Hepatic stellate cell (primary cell): Measurements from ENCODE around the gene LARP4B.
A peak's percentile ranks its signal among the peaks of the same experiment; 100 is the strongest.

ENCODE experiments used
- DNase-seq: peaks from one replicate; pipeline ENCODE4 v3.0.0; 2011; ENCODE audit warnings: low spot score

The LARP4B gene

DNA sequence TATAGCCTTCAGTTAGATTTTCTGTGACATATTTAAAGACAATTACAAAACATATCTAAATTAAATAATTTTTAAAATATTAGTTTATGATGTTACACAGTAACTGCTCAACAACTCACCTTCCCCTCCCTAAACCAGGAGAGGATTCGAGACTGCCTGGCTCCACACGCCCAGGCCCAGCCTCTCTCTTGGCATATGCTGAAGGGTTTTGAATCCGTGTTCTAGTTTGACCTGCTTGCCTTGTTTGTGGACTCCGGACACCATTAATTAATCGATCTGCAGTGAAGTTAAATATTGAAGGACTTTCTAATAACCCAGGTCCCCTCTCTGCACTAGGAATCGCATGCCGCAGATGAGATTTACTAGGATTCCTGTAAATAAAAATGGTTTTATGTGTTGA lies 106.6 kb downstream of the LARP4B start:
- no peak for DNase-seq

DNA sequence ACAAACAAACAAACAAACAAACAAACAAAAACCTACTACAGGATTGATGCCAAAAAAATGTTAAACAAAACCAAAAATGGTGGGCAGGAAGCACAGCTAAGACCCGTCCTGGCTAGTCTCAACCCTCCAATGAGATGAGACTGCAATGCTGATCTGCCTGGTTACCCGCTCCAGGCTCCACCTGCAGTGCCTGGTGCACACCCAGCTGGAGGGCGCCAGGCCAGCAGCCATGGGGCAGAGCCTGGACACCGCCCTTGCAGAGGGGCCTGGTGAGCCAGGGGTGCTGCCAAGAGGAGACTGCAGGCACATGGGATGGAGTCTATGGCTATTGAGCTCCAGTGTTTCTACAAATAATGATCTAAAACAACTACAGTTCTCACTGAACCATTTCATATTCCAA lies 107.0 kb downstream of the LARP4B start:
- no peak for DNase-seq

DNA sequence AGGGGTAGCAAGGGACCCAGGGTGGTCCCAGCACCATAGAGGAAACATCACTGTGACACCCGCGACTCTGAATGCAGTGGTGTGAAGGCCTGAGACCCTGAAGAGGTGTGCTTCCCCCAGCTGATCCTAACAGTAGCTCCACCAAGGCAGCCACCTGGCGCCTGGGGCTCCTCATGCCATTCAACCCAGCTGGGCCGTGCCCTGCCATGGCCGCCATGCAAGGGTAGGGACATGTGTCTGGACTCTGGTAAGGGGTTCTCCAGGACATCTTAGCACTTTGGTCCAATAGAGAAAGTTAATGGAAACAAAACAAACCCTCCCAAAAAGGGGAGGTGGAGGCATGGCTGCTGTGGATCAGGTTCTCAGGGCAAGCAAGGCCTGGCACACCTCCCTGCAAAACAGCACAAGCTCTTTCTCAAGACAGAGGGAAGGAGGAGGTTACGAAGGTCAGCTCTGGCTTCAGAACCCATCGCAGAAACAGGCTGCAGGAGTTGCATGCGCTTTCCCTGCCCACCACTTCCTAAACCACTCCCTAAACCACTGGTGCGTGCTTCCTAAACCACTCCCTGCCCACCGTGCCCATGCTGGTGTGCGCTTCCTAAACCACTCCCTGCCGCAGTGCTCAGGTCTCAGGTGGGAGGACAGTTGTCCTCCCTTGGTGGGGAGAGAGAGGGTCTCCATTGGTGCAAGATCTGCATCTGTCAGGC lies 108.7 kb downstream of the LARP4B start:
- DNase-seq, result no peak

DNA sequence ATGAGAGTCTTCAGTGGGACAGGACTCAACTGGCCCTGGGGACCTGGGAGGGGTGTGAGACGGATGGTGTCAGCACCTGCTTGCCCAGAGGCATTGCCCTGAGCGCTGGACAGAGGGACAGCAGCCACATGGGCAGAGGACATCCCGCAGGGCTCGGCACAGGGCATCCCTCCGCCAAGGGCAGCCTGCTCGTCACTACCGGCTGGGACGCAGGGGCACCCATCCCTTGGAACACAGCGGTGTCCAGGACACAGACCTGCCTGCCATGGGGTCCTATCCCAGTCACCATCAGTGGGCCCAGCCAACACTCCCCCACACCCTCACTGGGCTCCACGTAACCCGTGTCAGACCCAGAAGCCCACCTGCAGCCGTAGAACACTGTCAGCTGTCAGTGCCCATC lies 109.3 kb downstream of the LARP4B start:
- DNase-seq, result no peak

DNA sequence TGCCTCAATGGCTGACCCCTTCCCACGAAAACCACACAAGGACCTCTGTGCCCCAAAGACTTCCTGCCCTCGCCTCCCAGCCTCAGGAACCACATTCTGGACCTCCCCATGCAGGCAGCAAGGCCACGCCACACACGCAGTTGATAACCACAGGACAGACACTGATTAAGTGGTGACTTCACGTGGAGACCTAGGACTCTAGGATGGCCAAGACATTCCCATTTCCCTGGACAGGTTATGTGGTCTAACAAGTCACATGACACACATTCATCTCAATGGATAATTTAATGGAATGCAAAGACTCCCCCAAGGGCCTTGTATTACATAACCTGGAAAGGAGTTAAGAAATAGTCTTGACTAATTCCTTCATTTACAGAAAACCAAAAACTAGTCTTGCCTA lies 110.2 kb downstream of the LARP4B start:
- no peak for DNase-seq

DNA sequence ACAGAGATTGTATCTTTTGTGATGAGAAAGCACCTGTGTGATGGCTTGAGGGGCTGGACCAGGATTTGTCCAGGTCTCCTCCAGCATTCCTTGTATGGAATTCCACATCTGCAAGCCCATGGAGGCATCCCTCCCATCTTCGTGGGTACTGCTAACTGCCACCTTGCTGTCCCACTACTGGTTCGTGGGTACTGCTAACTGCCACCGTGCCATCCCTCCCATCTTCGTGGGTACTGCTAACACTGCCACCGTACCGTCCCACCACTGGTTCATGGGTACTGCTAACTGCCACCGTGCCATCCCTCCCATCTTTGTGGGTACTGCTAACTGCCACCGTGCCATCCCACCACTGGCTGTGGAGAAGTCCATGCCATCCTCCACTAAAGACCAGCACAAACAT lies 111.7 kb downstream of the LARP4B start:
- DNase-seq, result no peak

DNA sequence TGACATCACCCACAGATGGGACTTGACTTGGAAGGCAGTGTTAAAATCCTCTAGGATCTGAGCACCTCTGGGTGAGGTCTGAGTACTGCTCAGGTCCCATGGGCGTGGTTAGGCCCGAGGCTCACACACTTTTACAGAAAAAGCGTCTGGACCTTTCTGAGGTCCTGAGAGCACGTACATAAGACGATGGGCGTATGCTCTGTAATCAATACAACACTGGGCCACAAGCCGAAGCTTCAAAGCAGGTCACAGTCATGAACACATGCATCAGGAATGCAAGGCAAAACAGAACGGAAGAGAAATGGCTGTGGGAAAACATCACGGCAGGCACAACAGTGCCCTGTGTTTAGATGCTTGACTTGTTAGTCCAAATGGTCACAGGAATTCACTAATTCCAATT lies 112.2 kb downstream of the LARP4B start:
- peak; percentile 40 for DNase-seq

DNA sequence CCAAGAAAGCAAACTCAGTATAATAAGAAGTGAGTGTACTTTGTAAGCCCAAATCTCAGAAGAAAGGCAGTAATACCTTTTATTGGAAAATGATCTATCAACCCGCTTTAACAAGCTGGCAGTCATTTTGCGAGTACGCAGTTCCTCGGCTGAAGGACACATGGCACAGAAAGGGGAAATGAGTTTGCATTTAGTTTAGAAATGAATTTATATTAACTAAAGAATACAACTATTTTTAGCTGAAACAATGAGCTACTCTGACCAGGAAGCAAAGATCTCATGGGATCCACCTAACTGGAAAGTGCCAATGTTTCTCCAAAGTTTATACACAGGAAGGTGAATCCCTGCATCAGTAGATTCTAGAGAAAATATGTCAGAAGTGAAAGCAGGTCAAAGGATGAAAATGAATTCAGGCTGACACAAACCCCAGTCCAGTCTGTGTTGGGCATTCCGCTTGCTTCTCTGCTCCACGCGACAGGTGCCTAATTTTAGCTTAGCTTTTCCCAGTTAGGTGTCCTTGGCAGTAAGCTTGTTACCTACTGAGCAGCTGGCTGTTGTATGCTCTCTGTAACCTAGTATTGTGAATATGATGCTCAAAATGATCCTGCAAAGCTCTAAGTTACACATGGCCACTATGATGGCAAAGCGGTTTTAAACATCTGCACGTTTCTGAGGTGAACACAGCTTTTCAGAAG lies 112.8 kb downstream of the LARP4B start:
- DNase-seq, result no peak

DNA sequence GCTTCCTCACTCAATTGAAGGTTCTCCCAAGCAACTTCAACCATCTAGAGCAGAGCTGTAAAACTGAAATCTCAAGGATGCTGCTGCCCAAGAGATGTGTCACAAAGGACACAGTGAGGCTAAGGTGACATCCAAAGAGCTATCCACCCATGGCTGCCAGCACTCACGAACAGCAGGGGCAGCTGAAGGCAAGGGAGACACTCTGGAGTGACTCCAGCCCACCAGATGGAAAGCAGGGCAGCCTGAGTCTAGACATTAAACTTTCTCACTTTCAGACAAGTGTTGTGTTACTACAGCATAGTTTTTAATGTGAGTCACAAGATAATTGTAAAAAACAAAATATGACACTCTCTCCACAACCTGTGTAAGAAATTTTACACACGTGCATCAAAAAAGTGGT lies 113.5 kb downstream of the LARP4B start:
- DNase-seq, result no peak

DNA sequence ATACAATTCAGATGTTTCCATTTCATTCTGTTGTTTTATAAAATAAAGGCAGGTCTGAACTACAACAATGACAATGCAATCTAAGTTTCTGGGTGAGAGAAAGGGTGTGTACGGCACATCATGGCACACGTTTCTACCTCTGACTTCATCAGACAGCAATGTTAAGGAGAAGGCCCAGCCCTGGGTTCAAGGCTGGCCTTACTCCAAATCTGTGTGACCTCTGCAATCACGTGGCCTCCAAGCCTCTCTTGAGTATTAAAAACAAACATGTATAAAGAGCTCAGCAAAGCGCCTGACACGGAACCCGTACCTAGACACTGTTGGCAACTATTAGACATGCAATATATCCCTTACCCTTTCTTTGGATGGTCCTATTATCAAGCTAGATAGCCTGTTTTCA lies 114.1 kb downstream of the LARP4B start:
- DNase-seq, result no peak

DNA sequence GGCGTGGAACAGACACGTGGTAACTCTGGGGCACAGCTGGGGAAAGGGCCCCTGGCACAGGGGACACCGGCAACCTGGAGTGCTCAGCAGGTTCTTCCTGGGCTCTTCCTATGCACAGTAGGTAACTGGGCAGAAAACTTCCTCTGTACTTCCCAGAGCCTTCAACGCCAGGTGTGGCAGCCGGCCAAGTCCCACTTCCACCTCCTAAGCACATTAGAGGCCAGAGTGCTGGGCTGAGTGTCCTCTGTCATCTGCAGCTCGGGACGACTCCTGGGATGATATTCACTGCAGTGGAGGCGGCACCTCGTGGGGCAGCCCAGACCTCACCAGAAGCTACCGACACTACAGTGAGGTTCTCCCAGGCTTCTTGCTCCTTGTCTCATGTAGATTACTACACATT lies 114.5 kb downstream of the LARP4B start:
- no peak for DNase-seq

DNA sequence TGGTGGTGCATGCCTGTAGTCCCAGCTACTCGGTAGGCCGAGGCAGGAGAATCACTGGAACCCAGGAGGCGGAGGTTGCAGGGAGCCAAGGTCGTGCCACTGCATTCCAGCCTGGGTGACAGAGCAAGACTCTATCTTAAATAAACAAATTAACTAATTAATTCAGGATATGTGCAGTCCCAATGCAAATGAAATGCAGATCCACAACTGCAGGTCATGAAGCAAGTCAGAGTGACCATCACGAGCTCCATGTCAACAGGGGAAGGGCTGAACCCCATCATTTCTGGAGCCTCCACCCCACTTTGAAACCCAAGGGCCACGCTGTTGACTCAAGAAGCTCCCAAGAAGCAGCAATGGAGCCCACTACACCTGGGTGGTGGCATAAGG lies 115.4 kb downstream of the LARP4B start:
- no peak for DNase-seq

DNA sequence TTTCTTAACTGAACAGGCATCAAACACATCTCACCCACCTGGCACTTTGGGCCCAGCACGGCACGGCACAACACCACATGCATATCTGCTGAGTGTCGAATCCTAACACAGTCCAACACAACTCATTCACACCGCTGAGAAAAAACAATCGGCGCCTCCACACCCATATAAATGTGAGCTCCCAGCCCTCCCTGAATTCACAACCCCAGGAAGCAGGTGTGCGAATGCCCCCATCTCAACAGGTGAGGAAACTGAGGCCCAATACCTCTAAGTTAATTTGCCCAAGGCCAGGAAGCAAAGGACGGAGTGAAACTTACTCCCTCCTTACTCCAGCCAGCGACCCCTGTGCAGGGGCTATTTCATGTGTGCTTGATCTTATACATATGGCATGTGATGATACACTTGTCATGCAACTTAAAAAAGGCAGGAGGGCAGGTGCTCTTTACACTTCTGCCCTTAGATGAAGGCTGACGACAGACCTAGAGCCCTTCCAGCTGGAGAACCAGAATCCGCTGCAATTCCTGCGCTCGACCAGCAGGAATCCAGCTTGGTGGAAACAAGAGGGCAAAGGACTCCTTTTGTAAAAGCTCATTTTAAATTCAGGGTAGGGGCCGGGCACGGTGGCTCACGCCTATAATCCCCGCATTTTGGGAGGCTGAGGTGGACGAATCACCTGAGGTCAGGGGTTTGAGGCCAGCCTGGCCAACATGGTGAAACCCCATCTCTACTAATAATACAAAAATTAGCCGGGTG lies 116.0 kb downstream of the LARP4B start:
- DNase-seq, result no peak

DNA sequence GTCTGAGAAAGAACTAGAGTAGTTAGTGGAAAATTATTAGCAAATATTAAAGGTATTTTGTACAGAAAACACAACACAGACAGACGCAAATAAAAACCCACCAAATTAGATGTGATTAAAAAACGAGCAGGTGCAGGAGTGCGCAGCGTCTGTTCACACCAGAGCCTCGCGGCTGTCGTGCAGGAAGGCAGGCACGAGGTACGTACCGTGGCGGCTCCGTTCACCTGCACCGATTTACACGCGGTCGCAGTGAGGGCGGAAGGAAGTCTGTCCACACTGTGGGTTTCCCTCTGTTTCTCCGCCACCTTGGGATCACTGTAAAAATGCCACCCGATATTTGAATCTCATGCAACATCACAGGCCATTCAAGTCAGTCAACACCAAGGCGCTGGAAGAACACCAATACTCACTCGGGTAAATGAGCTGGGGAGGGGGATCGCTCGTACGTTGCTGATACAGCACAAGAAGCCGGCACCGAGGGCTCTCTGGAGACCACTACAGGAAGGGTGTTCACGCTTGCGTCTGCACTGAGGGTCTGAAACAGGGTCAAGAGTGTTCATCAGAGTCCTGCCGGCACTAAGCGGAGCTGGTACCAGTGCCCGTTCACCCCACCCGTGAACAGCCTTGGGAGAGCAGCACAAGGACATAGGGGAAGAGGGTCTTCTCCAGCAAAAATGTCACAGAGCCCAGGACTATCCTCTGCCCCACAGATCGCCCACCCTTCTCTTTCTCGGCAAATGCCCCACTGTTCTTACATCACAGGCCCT lies 116.8 kb downstream of the LARP4B start:
- DNase-seq, result no peak

DNA sequence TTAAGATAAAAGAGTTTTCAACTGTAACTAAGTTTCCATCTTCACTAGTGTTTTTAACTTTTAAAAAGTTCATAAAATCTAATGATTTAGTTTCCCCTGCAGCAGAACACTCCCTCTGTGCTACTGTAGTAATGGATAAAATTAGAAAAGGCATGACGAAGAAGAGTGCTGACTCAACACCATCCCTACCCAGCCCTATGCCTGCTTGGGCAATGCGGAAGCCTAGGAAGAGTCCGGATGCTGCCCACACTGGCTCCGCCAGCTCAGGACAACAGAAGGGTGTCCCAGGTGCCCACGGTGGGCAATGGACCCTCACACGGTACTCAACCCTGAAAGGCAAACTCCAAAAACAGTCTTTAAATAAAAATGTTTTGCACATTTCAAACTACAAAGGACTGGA lies 118.2 kb downstream of the LARP4B start:
- no peak for DNase-seq

DNA sequence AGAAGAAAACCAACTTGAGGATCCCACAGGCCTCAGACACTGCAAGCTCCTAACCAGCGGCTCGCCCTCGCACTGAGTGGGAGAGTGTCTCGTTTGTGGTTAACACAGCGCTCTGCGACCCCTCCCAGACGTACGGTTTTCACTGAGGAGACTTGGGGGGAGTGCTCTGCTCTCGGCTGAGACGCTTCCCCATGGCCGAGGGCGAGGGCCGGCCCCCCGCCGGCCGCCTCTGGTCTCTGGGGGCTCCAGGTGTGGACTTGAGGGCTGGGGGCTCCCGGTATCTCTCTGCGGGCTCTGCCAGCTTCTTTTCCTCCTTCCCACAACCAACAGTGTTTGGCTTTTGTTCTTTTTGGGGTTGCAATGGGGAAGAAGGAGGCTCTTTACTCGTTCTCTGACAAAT lies 118.7 kb downstream of the LARP4B start:
- DNase-seq, result no peak

DNA sequence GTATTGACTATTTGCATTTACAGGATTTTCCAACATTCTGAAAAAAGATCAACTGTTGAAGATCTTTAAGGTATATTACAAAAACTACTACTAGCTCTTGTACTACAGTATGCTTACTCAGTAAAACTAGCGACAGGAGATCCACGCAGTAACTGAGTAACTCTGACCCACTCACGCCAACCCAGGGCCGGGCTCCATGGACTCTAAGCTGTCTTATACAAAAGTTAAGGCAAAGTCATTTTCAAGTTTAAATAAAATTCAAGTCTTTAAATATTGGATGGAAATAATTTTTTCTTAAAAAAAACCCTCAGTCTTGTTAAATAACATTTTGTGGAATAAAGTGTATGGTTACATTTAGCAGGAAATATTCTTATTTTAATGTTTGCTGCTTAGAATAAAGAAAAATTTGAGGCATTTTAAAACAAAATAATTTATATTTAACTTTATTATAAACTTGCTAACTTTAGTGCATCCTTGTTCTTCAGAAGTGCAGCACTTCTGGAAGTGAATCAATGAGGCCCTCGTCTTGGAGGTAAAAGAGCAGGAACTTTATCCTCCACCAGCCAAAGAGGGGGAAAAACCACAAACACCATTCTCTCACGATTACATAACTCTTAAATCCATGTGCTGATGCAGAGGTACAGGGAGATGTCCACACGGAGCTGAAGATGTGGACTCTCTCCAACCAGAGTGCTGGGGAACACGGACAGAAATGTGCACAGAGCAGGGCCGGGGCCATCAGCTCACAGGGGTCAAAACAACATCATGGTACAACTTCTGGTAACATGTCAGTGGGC lies 119.9 kb downstream of the LARP4B start:
- DNase-seq, result no peak

DNA sequence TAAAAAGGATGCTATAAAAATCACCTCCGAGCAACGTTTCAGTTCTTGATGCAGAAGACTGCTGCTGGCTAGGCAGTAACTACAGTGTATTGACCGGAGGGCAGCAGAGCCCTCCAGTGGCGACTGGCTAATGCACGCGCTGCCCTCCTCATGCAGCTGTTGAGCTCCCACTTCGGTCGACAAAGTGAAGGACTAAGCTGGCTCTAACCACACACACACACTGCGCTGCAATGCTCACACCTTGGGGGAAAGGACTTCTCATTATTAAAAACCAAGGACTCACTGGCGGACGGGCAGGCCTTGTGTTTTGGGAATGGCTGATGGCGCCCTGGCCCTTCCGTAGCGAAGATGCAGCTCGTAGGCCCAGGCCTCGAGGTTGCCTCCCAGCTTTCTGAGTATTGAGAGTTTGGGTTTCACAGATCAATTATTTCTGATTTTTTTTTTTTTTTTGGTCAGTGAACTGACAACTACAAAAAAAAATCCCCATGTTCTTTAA lies 121.1 kb downstream of the LARP4B start:
- DNase-seq, result no peak

DNA sequence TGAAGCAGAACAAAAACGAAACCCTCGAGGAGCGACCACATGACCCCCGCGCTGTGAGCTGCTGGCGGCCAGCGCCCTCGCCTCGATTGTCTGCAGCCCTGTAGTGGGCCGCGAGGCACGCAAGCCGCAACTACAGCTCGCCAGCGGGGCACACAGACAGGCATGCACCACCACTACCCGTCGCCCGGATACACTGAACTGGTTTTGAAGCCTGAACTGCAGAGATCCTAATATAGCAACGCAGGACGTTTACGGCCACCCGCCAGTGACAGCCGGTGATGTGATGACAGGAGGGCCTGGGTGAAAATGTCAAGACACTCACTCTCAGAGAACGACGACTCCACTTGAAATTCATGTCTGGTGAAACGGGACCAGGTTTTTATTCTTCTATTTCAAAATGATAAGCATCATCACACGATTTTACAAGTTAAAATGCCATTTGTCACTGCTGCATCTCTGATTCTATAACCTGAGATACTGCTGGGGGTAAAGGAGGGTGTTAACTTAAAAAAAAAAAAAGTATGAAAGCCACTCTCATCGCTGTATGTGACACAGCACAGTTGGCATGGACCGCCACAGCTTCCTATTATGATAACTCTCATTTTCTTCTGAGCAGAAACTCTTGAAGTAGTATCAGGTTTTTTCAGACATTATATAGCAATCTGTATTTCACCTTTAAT lies 121.7 kb downstream of the LARP4B start:
- no peak for DNase-seq

DNA sequence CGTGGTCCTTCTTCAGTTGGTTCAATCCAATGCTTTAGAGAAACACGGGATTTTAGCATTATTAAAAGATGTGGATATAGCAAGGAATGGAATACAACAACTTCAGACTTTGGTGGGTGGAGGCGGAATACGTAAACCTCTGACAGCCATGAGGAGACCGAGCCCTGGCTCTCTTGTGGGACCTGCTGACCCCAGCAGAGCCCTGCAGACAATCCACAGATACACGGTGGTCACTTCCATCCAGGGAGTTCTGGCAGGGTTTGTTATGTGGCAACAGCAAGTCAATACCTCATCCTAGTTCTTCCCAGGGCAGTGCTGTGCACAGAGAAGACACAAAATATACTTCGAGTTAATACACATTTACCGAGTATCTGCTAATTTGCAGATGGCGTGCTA lies 123.5 kb downstream of the LARP4B start:
- DNase-seq, result no peak
